ENCODE measurements around the gene UBAC2.

DNA sequence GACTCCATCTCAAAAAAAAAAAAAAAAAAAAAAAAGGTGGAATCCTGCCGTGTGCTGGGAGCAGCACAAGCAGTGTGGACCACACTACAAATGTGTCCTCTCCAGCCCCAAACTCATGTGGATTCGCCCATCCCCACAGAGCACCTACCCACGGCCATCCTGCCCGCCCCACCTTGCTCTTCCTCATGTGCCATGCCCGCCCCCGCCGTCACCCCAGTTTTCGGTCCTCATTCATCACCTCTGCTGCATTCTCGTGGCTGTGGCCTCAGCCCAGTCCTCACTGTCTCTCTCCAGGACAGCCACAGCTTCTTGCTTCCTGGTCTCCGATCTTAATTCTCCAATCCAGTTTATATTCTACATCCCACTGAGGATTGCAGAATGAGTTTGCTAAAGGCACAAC, 220.6 kb downstream of the UBAC2 start:
- TF ChIP-seq CTCF (IDR thresholded peaks at IDR 0.05) (no peak), POLR2A (IDR thresholded peaks at IDR 0.05) (no peak)

All from heart left ventricle (tissue), 13 donors.